GM13976 (cell line): ENCODE measurements around the gene ASF1A.

Experiments used
- DNase-seq: peaks from one replicate; pipeline ENCODE4 v3.0.0; 2012; ENCODE audit warnings: low spot score
- in situ Hi-C: fragments of 300-500 bp; cut with MboI; formaldehyde crosslinking; loops from one replicate; pipeline ENCODE4 v1.12.0; 2022; ENCODE audit warnings: low sequenced_read_pairs, mixed read lengths, inconsistent platforms; ENCODE audit not compliant: unreplicated experiment
- TF ChIP-seq, protein P1 (sequence below): IDR thresholded peaks from 2 replicates; pipeline ENCODE4 v1.5.1; 2012; ENCODE audit warnings: borderline replicate concordance, mild to moderate bottlenecking; ENCODE audit not compliant: insufficient read depth; ENCODE audit errors: extremely low read depth, missing control alignments, control extremely low read depth

The ASF1A gene

DNA sequence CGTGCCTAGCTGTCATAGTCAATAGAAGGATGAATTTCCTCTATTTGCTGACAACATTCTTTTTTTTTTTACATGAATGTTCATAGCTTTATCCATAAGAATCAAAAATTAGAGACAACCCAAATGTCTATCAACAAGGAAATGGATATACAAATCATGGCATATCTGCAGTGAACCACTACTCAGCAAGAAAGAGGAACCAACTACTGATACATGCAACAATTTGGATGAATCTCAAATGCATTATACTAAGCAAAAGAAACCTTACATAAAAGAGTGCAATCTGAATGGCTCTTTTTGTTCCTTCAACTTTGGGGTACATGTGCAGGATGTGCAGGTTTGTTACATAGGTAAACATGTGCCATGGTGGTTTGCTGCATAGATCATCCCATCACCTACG is 58.7 kb downstream of the ASF1A start:
- TF ChIP-seq, protein P1, sequence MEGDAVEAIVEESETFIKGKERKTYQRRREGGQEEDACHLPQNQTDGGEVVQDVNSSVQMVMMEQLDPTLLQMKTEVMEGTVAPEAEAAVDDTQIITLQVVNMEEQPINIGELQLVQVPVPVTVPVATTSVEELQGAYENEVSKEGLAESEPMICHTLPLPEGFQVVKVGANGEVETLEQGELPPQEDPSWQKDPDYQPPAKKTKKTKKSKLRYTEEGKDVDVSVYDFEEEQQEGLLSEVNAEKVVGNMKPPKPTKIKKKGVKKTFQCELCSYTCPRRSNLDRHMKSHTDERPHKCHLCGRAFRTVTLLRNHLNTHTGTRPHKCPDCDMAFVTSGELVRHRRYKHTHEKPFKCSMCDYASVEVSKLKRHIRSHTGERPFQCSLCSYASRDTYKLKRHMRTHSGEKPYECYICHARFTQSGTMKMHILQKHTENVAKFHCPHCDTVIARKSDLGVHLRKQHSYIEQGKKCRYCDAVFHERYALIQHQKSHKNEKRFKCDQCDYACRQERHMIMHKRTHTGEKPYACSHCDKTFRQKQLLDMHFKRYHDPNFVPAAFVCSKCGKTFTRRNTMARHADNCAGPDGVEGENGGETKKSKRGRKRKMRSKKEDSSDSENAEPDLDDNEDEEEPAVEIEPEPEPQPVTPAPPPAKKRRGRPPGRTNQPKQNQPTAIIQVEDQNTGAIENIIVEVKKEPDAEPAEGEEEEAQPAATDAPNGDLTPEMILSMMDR: no peak
- DNase-seq: no peak
- in situ Hi-C loops: no loop called here

DNA sequence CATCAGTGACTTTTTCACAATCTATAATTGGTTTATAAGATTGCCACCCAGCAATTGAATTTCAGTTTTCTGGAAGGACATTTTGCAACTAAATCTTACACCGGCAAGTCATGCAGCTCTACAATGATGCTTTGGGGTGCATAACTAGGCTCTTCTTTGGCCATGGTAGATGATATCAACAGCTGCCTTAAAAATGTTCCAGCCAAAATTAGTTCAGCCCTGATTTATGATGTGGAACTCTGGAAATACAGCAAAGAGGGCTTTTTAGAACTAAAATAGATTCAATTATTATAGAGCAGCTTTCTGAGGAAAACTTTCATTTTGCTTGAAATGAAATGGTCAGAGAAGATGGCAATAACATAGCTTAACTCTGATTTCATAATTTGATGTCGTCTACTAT is 59.4 kb downstream of the ASF1A start:
- DNase-seq: no peak
- in situ Hi-C loops: no loop called here
- TF ChIP-seq, protein P1: no peak
